Measurements from ENCODE around the gene F3.

GRCh38 chr1:94579876-94580294, 38.3 kb upstream of the F3 start:
- TF ChIP-seq CTCF (CRISPR knock-in tag; IDR thresholded peaks at IDR 0.05) (no peak), NFKBIZ (CRISPR knock-in tag; IDR thresholded peaks at IDR 0.05) (no peak), NBN (conservative IDR thresholded peaks at IDR 0.05) (no peak), XBP1 (CRISPR knock-in tag; IDR thresholded peaks at IDR 0.05) (no peak), BORCS8-MEF2B (CRISPR knock-in tag; IDR thresholded peaks at IDR 0.05) (no peak), TBL1XR1 (IDR thresholded peaks at IDR 0.05; ENCODE audit: borderline replicate concordance, low read length, partially characterized antibody) (no peak), TGIF2 (CRISPR knock-in tag; IDR thresholded peaks at IDR 0.05) (no peak), POLR2A (IDR thresholded peaks at IDR 0.05; ENCODE audit: insufficient read depth in 1 of 2, low read depth in 2 of 2, low read length in 2 of 2) (no peak), MIXL1 (CRISPR knock-in tag; IDR thresholded peaks at IDR 0.05) (no peak)
